ENCODE measurements around the gene GLS.

Gene GLS

GRCh38 chr2:191006997-191007783 lies 126.6 kb downstream of the GLS start:
- H3K4me1 Mint-ChIP-seq (ENCODE audit: low read depth in 2 of 2): peaks cover 37 to 40% of the 10 kb centered on the region in 2 donors
- DNase-seq (no peak), ATAC-seq (replicated peaks) (no peak)
- no peaks in the 10 kb centered on the region for H3K27me3 Mint-ChIP-seq
- H3K9me3 Mint-ChIP-seq: no peaks in the 10 kb centered on the region
- peak overlapping the region in 1 of 2 donors; percentile 3 for H3K4me3 Mint-ChIP-seq
- H3K27ac Mint-ChIP-seq: peak overlapping the region; percentile 29 to 45
- H3K36me3 Mint-ChIP-seq (ENCODE audit: insufficient read depth): peaks cover 88% of the 10 kb centered on the region

GRCh38 chr2:191008286-191008685 lies 127.7 kb downstream of the GLS start:
- H3K4me1 Mint-ChIP-seq (ENCODE audit: low read depth in 2 of 2): peaks cover 36 to 37% of the 10 kb centered on the region in 2 donors
- H3K9me3 Mint-ChIP-seq: no peaks in the 10 kb centered on the region
- no peak for ATAC-seq (replicated peaks)
- no peak for DNase-seq
- H3K27me3 Mint-ChIP-seq: no peaks in the 10 kb centered on the region
- H3K4me3 Mint-ChIP-seq: no peak overlapping the region
- H3K27ac Mint-ChIP-seq: no peak overlapping the region
- peaks cover 77% of the 10 kb centered on the region for H3K36me3 Mint-ChIP-seq (ENCODE audit: insufficient read depth)

GRCh38 chr2:191009541-191010374 lies 129.1 kb downstream of the GLS start:
- DNase-seq (no peak), ATAC-seq (replicated peaks) (no peak)
- Mint-ChIP-seq H3K9me3 (no peaks in the 10 kb centered on the region), H3K4me3 (peak overlapping the region; percentile 35 to 51), H3K27ac (peak overlapping the region in 1 of 2 donors; percentile 6), H3K36me3 (ENCODE audit: insufficient read depth) (peaks cover 62% of the 10 kb centered on the region), H3K4me1 (ENCODE audit: low read depth in 2 of 2) (peaks cover 28 to 37% of the 10 kb centered on the region in 2 donors), H3K27me3 (no peaks in the 10 kb centered on the region)

- Mint-ChIP-seq H3K4me3 (no peak overlapping the region), H3K9me3 (no peaks in the 10 kb centered on the region), H3K27me3 (no peaks in the 10 kb centered on the region), H3K27ac (no peak overlapping the region), H3K36me3 (ENCODE audit: insufficient read depth) (peaks cover 49% of the 10 kb centered on the region), H3K4me1 (ENCODE audit: low read depth in 2 of 2) (peaks cover 25 to 31% of the 10 kb centered on the region in 2 donors)
- no peak for ATAC-seq (replicated peaks)
- DNase-seq: no peak
These were observed 130.6 kb downstream of the GLS start for GRCh38 chr2:191010887-191011885.

GRCh38 chr2:191012346-191012745 lies 131.7 kb downstream of the GLS start:
- Mint-ChIP-seq H3K4me1 (ENCODE audit: low read depth in 2 of 2) (peaks cover 18 to 23% of the 10 kb centered on the region in 2 donors), H3K27me3 (no peaks in the 10 kb centered on the region), H3K36me3 (ENCODE audit: insufficient read depth) (peaks cover 38% of the 10 kb centered on the region), H3K9me3 (no peaks in the 10 kb centered on the region), H3K27ac (no peak overlapping the region), H3K4me3 (no peak overlapping the region)
- DNase-seq (no peak), ATAC-seq (replicated peaks) (no peak)

GRCh38 chr2:191012845-191013681 lies 132.4 kb downstream of the GLS start:
- H3K36me3 Mint-ChIP-seq (ENCODE audit: insufficient read depth): peaks cover 31% of the 10 kb centered on the region
- H3K4me1 Mint-ChIP-seq (ENCODE audit: low read depth in 2 of 2): peaks cover 18 to 20% of the 10 kb centered on the region in 2 donors
- no peak overlapping the region for H3K27ac Mint-ChIP-seq
- H3K9me3 Mint-ChIP-seq: no peaks in the 10 kb centered on the region
- DNase-seq: peak in 2 of 3 experiments; percentile 15 to 27
- no peaks in the 10 kb centered on the region for H3K27me3 Mint-ChIP-seq
- peak; percentile 18 for ATAC-seq (replicated peaks)
- no peak overlapping the region for H3K4me3 Mint-ChIP-seq

- no peak overlapping the region for H3K27ac Mint-ChIP-seq
- peaks cover 17% of the 10 kb centered on the region in 2 donors for H3K4me1 Mint-ChIP-seq (ENCODE audit: low read depth in 2 of 2)
- H3K4me3 Mint-ChIP-seq: no peak overlapping the region
- H3K36me3 Mint-ChIP-seq (ENCODE audit: insufficient read depth): peaks cover 25% of the 10 kb centered on the region
- H3K9me3 Mint-ChIP-seq: no peaks in the 10 kb centered on the region
- ATAC-seq (replicated peaks) (no peak), DNase-seq (peak in 1 of 3 experiments; percentile 22)
- H3K27me3 Mint-ChIP-seq: no peaks in the 10 kb centered on the region
These were observed 133.0 kb downstream of the GLS start for GRCh38 chr2:191013682-191013931.

- H3K36me3 Mint-ChIP-seq (ENCODE audit: insufficient read depth): peaks cover 20% of the 10 kb centered on the region
- H3K27me3 Mint-ChIP-seq: no peaks in the 10 kb centered on the region
- DNase-seq: peak; percentile 95 to 98 (median 98)
- ATAC-seq (replicated peaks): peak; percentile 88
- H3K9me3 Mint-ChIP-seq: no peaks in the 10 kb centered on the region
- peaks cover 17 to 18% of the 10 kb centered on the region in 2 donors for H3K4me1 Mint-ChIP-seq (ENCODE audit: low read depth in 2 of 2)
- no peak within 1 kb of the TSS for H3K27ac Mint-ChIP-seq
- H3K4me3 Mint-ChIP-seq: no peak within 1 kb of the TSS
These were observed 133.5 kb downstream of the GLS start, which contains the start of gene STAT1 for GRCh38 chr2:191013932-191014652. TSS of gene STAT1 (minus strand) at chr2:191014171. CDS start at chr2:191010003, 4,168 bp downstream.

- Mint-ChIP-seq H3K4me1 (ENCODE audit: low read depth in 2 of 2) (peaks cover 16 to 17% of the 10 kb centered on the region in 2 donors), H3K27ac (no peak overlapping the region), H3K4me3 (no peak overlapping the region), H3K36me3 (ENCODE audit: insufficient read depth) (peaks cover 15% of the 10 kb centered on the region), H3K27me3 (no peaks in the 10 kb centered on the region), H3K9me3 (no peaks in the 10 kb centered on the region)
- DNase-seq: no peak
- ATAC-seq (replicated peaks): peak; percentile 6
These were observed 134.0 kb downstream of the GLS start for GRCh38 chr2:191014653-191015020.

Data from effector memory CD8-positive, alpha-beta T cell (primary cell).